ENCODE measurements around the gene DRG1.
"Not testable (repeated sequence)": the region's sequence is repeated elsewhere in the genome, so short reads cannot be mapped to it uniquely, and the experiment has no call there.

Gene DRG1

DNA sequence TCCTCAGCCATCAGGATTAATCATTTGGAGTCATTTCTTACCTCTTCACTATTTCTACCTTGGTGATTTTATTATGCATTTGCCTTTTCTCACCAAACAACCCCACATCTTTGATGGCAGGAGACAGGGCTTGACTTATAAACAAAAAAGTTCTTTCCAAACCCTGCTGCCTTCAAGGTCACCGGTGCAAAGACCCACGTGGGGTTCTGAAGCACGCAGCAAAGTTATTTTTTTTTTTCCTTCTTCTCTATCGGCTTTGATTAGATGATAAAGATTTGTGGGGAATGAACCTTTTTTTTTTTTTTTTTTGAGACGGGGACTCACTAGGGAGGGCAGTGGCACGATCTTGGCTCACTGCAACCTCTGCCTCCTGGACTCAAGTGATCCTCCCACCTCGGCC lies 44.1 kb downstream of the DRG1 start:
- DNase-seq: no peak

DNA sequence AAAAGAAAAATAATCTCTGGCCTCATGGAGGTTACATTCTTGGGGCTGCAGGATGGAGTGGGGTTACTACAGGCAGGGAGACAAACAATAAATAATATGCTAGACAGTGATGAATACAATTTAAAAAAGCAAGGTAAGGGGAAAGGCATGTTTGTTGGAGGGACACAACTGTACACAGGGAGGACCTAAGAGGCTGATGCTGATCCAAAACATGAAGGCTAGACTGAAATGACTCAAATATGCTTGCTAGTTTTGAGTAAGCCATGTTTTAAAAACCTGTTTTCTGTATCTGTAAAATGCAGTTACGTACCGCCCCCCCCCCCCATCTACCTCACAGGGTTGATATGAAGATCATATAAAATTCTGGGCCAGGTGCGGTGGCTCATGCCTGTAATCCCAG lies 46.2 kb downstream of the DRG1 start:
- DNase-seq: no peak

DNA sequence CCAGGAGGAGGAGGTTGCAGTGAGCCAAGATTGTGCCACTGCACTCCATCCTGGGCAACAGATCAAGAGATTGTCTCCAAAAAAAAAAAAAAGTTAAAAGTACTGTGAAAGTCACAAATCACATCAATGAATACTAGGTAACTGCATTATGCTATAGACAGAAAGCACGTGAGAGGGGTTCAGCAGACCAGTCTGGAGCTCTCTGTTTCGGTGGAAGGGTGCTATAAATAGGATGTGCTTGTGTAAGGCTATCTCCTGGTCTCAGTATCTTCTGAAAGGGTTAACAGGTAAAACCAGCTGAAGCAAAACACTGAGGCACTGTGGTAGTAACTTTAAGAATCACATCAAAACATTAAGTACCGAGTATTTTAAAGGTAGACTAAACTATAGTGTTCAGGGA lies 46.8 kb downstream of the DRG1 start:
- no peak for DNase-seq

DNA sequence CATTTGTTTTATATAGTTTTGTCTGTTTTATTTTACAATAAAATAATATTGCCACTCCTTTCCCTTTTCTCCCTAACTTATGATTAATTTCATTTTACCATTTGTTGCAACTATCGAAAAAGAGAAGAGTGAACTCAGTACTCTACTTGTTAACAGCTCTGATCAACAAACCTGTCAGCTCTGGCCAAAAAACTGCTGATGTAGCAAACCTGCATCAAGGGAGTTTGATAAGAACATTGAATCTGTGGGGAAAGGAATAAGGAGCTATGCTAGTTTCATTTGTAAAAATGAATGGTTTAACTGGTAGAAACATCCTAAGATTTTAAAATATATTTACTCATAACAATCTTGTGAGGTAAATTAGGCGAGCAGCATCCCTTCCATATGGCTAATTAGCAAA lies 47.4 kb downstream of the DRG1 start:
- no peak for DNase-seq

DNA sequence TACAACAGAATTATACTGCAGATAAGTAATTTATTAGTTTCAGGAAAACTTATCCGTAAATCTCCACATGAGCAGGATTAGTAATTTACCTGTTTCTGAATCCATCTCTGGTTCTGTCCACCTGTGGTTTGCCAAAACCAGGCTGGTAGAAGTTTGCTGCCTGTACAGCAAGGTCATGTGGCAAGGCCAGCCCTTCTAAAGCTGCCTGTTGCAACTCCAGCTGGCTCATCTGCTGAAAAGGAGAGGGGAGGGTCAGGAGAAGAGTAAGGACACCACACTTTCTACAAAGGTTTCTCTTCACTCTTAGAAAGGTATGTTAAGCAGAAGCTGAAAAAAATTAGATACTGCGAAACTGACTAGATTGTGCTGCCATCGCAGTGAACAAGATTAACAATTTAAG lies 47.9 kb downstream of the DRG1 start:
- DNase-seq: no peak

DNA sequence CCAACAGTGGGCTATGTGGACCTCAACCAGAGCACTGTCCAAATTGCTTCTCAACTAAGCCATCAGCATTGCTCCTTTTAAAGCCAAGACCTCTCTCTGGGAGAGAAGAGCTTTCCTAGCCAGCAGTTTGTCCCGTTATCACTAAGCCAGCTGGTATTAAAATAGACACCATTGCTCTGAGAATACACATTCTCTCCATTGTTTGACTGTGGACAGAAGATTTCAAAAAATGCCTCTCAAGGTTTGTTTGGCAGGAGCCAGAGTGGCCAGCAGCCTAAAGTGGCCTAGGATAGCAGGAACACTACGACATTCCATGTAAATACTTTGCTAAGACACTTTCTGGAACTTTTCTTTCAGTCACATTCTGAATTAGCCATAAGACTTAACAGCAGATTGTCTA lies 49.0 kb downstream of the DRG1 start:
- DNase-seq: no peak

DNA sequence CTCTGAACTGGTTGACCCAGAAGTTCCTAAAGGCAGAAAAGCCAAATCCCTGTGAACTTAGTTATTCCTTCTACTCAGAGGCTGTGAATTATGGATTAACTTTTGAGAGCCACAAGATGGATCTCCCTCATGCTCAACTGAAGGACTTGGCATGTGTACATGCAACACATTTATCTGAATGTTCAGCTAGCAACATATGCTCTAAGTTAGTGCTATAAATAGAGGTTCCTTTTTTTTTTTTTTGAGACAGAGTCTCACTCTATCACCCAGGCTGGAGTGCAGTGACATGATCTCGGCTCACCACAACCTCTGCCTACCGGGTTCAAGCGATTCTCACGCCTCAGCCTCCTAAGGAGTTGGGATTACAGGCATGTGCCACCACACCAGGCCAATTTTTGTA lies 50.1 kb downstream of the DRG1 start:
- DNase-seq: no peak

DNA sequence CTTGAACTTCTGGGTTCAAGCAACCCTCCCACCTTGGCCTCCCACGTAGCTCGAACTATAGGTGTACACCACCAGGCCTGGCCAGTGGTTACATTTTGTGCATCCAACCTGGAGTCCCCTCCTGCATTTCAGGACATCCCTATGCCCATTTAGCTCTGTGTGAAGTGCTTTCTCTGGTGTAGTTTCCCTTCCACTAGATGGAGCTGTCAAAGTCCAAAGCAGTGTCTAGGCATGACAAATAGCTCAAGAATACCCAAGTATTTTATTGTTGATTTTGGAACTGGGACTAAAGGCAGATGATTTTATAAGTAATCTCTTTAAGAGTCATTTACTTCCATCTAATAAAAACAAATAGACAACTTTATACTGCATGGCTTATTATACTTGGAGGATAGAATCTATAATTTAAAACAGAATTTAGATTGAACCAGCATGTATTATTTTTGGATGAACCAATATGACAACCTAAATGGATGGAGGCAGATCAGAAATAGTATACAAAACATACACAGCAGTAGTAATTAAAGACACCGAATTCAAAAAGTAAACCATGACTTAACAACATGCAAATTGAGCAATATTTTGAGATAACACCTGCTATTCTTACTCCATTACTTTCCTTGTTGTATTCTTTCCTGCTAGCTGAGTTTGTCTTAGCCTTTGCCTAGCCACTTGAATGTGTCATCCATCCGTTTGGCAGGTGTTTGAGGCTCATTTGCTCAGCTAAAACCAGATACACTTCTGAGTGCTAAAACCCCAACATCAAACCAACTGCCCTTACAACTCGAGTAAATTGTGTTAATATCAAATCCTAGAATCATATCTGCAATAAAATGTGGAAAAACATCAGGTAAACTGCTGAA lies 52.5 kb downstream of the DRG1 start:
- DNase-seq: no peak

DNA sequence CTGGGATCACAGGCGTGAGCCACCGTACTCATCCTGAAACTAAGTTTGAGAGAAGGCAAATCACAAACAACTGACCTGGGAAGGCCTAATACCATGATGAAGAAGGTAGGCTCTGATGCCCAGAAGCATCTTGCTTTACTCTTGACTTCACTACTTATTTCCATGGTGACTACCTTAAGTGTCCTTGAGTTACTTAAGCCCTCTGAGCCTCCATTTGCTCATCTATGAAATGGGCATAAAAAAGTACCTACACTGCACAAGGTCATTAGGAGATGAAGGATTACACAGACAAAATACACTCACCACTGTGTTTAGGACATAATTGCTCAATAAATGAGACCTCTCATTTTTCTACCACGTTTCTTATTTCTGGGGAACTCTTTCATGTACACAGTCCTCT lies 62.3 kb downstream of the DRG1 start:
- DNase-seq: no peak

DNA sequence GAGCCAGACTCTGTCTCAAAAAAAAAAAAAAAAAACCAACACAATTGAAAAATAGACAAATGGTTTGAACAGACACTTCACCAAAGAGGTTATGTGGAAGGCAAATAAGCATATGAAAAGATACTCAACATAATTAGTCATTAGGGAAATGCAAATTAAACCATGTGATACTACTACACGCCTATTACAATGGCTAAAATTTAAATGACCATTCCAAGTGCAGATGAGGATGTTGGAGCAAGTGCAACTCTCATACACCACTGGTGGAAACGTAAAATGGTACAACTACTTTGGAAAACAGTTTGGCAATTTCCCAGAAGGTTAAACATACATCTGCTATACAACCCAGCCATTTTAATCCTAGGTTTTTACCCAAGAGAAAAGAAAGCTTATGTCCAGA lies 65.9 kb downstream of the DRG1 start:
- DNase-seq: no peak

DNA sequence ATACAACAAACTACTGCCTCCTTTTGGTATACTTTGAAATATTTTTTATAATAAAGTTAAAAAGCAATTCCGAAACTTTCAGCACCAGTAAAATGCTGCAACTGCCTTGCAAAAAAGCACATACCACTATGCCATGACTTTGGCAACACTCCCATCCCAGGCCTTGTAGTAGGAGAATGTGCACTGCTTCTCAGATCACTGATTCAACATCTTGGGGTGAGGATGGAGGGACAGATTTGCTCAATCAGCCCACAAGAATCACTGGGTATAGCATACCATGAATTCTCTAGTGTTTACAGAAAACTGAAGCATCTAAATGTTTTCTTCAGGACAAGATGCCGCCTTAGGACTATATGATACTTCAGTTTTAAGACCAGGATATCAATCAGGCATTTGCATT lies 75.3 kb downstream of the DRG1 start:
- no peak for DNase-seq

DNA sequence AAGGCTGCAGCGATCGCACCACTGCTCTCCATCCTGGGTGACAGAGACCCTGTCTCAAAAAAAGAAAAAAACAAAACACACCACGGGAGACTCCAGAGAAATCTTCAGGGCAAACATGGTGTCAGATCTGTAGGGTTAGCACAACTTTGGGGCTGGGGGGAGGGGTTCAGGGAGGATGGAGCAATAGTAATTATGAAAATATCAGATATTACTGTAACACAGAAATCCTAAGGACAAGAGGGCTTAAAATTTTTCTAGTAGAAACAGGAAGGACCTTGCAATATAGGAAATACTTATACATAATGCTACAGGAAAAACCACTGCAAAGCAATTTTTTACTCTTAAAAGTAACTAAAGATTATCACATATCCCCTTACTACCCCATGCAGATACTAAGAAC lies 76.4 kb downstream of the DRG1 start:
- DNase-seq: no peak

DNA sequence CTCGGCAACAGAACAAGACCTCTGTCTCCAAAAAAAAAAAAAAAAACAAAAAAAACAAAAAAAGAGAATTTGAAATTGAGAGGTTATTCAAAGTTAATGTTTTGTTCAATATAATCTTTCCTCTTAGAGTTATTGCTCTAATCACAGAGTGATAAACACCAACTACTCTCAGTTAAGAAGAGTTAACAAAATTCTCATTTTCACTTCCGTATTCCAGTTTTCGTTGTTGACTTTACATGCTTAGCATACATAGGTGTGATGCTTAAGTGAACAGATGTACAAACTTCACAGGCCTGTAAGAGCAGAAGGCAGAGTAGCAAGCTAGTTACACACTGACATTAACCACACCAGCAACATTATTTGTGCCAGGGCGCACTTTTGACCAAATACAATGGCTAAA lies 77.9 kb downstream of the DRG1 start:
- DNase-seq: no peak

DNA sequence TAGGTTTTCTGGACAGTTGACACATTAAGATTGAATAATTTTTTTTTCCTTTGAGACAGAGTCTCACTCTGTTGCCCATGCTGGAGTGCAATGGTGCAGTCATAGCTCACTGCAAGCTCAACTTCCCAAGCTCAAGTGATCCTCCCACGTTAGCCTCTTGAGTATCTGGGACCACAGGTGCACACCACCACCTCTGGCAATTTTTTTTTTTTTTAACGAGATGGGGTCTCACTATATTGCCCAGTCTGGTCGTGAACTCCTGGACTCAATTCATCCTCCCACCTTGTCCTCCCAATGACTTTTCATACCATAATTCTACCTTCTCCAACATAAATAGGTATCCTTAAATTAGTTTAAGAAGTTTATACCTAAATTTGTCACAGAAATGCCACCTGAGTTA lies 81.7 kb downstream of the DRG1 start:
- no peak for DNase-seq

DNA sequence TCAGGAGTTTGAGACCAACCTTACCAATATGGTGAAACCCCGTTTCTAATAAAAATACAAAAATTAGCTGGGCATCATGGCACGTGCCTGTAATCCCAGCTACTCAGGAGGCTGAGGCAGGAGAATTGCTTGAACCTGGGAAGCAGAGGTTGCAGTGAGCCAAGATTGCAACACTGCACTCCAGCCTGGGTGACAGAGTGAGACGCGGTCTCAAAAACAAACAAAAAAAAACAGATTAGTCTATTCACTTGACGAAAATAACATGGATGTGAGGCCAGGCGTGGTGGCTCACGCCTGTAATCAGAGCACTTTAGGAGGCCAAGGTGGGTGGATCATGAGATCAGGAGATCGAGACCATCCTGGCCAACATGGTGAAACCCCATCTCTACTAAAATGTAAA lies 83.1 kb downstream of the DRG1 start:
- not testable (repeated sequence) for DNase-seq
